ENCODE measurements around the gene CBARP. TPM values are rescaled to one million over a fixed set of nuclear protein-coding genes. Genes with fewer than 3 reads are reported as not detected.
A peak's percentile ranks its signal among the peaks of the same experiment; 100 is the strongest.

Gene CBARP, protein sequence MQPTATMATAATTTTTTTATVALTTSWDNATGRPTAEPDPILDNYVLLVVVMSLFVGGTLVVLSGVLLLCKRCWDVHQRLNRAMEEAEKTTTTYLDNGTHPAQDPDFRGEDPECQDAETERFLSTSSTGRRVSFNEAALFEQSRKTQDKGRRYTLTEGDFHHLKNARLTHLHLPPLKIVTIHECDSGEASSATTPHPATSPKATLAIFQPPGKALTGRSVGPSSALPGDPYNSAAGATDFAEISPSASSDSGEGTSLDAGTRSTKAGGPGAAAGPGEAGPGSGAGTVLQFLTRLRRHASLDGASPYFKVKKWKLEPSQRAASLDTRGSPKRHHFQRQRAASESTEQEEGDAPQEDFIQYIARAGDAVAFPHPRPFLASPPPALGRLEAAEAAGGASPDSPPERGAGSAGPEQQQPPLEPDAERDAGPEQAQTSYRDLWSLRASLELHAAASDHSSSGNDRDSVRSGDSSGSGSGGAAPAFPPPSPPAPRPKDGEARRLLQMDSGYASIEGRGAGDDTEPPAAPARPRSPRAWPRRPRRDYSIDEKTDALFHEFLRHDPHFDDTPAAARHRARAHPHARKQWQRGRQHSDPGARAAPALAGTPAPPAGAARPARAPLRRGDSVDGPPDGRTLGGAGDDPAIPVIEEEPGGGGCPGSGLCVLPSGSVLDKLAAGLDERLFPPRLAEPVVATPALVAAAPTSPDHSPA
- total RNA-seq (1 to 10 TPM in 6 of 9 donors, under 1 TPM in 3; 0.60 to 2.2 (median 1.8) TPM), polyA plus RNA-seq (1 to 10 TPM; 1.0 to 1.6 TPM)
- long read RNA-seq, donor 1, partial matches to known transcripts, result 0 of 2 reads
- long read RNA-seq, donor 1, other reads (novel, unspliced or antisense), result 2 of 2 reads
- long read RNA-seq, donor 2, partial matches to known transcripts, result 0 of 1 reads
- long read RNA-seq, donor 2, other reads (novel, unspliced or antisense), result 1 of 1 reads
- long read RNA-seq, donor 3, partial matches to known transcripts, result 0 of 4 reads
- long read RNA-seq, donor 3, other reads (novel, unspliced or antisense), result 4 of 4 reads

DNA sequence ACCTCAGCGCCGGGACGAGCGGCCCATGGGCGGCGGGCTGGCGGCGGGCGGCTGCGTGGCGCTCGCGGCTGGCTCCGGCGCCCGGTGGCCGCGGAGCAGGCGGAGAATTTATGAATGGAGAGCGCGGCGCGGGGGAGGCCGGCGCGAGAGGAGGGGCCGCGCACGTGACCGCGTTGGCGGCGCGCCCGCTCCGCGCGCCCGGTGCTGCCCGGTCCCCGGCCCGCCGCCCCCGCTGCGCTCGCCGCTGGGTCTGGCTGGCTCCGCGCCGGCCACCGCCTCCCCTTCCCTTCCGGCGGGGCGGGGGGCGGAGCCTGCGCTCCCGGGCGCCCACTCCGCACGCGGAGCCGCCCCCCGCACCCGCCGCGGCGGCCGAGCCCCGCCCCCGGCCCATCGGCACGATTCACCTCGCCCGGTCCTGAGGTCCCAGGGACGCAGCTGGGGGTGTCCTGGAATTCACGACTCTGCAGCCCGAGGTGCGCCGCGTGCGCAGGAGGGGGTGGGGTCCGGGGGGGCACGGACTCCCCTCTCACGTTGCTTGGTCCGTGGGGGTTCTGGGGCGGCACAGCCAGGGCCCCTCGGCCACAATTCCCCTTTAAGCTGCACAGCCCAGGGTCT, at the start of gene CBARP:
Gene CBARP, minus strand, starts transcription at position 252 of the 615 bp plus-strand sequence. CDS start 1,905 bp downstream, outside the sequence.
- peak within 1 kb of the TSS in 11 of 12 donors; percentile 21 to 100 (median 56) for H3K27ac ChIP-seq
- no peak for TF ChIP-seq POLR2A (IDR thresholded peaks at IDR 0.05)
- TF ChIP-seq, protein P1, sequence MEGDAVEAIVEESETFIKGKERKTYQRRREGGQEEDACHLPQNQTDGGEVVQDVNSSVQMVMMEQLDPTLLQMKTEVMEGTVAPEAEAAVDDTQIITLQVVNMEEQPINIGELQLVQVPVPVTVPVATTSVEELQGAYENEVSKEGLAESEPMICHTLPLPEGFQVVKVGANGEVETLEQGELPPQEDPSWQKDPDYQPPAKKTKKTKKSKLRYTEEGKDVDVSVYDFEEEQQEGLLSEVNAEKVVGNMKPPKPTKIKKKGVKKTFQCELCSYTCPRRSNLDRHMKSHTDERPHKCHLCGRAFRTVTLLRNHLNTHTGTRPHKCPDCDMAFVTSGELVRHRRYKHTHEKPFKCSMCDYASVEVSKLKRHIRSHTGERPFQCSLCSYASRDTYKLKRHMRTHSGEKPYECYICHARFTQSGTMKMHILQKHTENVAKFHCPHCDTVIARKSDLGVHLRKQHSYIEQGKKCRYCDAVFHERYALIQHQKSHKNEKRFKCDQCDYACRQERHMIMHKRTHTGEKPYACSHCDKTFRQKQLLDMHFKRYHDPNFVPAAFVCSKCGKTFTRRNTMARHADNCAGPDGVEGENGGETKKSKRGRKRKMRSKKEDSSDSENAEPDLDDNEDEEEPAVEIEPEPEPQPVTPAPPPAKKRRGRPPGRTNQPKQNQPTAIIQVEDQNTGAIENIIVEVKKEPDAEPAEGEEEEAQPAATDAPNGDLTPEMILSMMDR (IDR thresholded peaks at IDR 0.05), result no peak
- DNase-seq, result peak in 2 of 5 donors; percentile 63 to 64
- WGBS, 4 donors, result 0 to 1% (median 1%) methylated on average over 1 to 87 of the region's 87 CpGs; no CpG with 5 or more reads in 1 of the 4 donors
- intact Hi-C loops (cut with DNase I), result loop anchor here in 1 of 10 donors (5.0 kb wide), 1 partner anchor 126 kb away; no protein-coding TSS in a partner anchor
- H3K27me3 ChIP-seq, result peaks cover 0 to 15% (median 0%) of the 10 kb centered on the region in 9 donors
- H3K36me3 ChIP-seq, result no peaks in the 10 kb centered on the region
- no peaks in the 10 kb centered on the region for H3K9me3 ChIP-seq
- peak within 1 kb of the TSS; percentile 18 to 79 (median 64) for H3K4me3 ChIP-seq
- ATAC-seq, result no peak
- peaks cover 5 to 66% (median 39%) of the 10 kb centered on the region in 12 donors for H3K4me1 ChIP-seq

DNA sequence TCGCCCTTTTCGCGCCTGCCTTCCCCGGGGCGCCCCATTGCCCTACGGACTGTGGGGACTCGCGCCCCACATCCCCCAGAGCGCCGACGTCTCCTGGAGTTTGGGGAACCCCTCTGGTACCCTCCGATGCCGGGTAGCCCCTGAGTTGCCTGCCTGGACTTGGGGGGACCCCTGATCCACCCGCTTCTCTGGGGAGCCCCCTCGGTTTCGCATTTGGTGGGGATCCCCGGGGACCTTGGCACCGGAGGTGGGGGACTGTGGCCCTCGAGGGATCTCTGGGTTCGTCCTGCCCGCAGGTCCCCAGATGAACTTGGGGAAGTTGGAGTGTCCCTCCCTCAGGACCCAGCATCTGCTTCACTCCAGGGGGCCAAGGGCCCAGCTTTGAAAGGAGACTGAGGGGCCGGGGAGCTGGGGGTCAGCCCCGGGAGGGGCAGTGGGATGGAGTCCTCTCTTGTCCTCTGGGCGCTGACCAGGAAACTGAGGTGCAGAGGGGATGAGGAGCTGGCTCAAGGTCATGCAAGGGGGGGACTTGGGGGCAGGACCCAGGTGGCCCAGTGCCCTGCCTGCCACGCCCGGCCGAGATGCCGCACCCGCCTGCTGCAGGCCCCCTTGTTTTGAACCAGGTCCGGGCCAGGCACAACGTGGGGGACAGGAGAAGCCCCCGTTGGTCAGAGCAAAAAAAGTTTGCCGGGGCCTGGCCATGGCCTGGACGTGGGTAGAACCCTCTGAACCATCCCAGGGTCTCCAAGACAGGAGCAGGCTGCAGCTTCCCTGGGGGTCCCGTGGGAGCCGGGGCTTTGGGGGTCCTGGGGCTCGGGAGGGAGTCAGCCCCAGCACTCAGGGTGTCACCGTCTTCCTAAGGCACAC, 48.9 kb upstream of the CBARP start:
- Histone ChIP-seq H3K4me1 (peaks cover 0 to 23% (median 0%) of the 10 kb centered on the region in 12 donors), H3K27ac (no peak overlapping the region), H3K27me3 (peaks cover 20 to 84% (median 61%) of the 10 kb centered on the region in 9 donors), H3K36me3 (no peaks in the 10 kb centered on the region), H3K9me3 (no peaks in the 10 kb centered on the region), H3K4me3 (peak overlapping the region in 1 of 12 donors; percentile 43)
- DNase-seq, result no peak
- ATAC-seq, result no peak
- TF ChIP-seq, protein P1 (IDR thresholded peaks at IDR 0.05), result no peak
- no peak for TF ChIP-seq POLR2A (IDR thresholded peaks at IDR 0.05)
- WGBS, 4 donors, result 39 to 49% (median 41%) methylated on average over 25 to 38 of the region's 38 CpGs
- intact Hi-C loops (cut with DNase I), result loop anchor here in 3 of 10 donors (10.0 kb wide), 3 partner anchors 68 to 238 kb away; partner anchors contain the start of gene PLK5 (in 2 of the 3)

DNA sequence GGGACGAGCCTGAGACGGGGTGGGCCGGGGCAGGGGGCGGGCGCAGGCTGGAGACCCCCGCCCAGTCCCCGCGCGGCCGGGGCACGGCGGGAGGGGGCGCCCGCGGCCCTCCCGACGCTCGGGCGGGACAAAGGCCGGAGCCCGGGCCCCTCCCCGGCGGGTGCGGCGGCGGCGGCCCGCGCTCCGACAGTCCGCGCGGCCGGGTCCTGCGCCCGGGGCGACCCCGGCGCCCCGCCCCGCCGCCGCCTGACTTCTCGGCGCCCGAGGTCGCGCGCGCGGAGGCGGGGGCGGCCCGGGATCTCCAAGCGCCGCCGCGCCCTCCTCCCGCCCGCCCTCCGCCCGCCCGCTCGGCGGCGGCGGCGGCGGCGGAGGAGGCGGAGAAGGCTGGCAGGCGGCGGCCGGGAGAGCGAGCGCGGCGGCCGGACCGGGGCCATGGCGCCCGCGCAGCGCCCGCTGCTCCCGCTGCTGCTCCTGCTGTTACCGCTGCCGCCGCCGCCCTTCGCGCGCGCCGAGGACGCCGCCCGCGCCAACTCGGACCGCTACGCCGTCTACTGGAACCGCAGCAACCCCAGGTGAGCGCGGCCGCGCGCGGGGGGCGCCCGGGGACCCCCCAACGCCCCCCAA, 48.0 kb upstream of the CBARP start, which contains the start of gene EFNA2:
Gene EFNA2, plus strand, starts transcription at position 137 of the 624 bp plus-strand sequence. Its CDS starts 296 bp downstream, at position 433.
- Histone ChIP-seq H3K27me3 (peaks cover 20 to 75% (median 53%) of the 10 kb centered on the region in 9 donors), H3K4me1 (peaks cover 0 to 23% (median 0%) of the 10 kb centered on the region in 12 donors), H3K4me3 (peak within 1 kb of the TSS in 2 of 12 donors; percentile 12 to 43), H3K36me3 (no peaks in the 10 kb centered on the region), H3K27ac (no peak within 1 kb of the TSS), H3K9me3 (no peaks in the 10 kb centered on the region)
- intact Hi-C loops (cut with DNase I), result loop anchor here in 3 of 10 donors (10.0 kb wide), 3 partner anchors 69 to 239 kb away; partner anchors contain the start of gene PLK5 (in 2 of the 3)
- ATAC-seq, result no peak
- DNase-seq, result no peak
- no peak for TF ChIP-seq POLR2A (IDR thresholded peaks at IDR 0.05)
- TF ChIP-seq, protein P1 (IDR thresholded peaks at IDR 0.05), result no peak
- WGBS, 4 donors, result 0% methylated on average over 2 to 113 of the region's 113 CpGs; no CpG with 5 or more reads in 1 of the 4 donors
